Measurements from ENCODE around the gene TSPAN7. TPM values are rescaled to one million over a fixed set of nuclear protein-coding genes. Genes with fewer than 3 reads are reported as not detected.

Gene TSPAN7
- total and polyA plus RNA-seq, 7 donors, result 15.6 to 55.1 (median 21.0) TPM

DNA sequence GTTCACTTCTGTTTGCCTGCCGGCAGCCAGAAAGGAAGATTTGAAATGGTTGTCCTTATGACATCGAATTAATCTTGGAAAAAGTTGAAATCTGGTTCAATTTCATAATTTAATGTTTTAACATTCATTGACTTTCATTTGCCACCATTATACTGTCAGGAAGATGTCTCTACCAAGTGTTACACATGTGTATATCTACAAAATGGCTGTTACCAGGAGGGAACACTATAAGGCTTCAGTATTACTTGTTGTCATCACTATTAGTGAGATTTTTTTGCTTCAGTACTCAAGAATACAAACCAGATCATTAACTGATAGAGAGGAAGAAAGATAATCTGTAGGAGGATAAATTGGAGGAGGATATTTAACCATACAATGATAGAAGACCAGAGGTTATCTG is 71.2 kb downstream of the TSPAN7 start:
- no peak overlapping the region for H3K27ac ChIP-seq
- intact Hi-C loops (cut with DNase I), result no loop called here

DNA sequence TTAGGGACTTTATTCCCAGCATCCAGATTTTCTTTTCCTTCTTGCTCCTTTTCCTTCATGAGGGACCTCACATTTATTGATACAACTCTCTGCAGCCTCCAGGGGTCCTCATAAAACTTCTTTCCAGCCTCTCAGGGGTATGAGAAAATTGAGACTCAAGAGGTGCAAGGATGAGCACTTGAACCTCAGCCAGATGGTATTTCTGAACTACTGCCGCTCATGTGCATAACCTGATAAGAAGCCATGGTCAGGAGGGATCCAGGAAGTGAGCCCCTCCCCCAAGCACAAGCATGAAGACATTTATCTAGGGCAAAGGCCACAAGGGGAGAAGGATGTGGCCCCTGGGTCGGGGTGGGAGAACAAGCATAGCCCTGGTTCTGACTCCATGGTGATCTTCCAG is 73.3 kb downstream of the TSPAN7 start:
- 71 to 80% methylated on average over 2 of the region's 2 CpGs for WGBS, 2 donors
- no peaks in the 10 kb centered on the region for H3K4me1 ChIP-seq
- H3K36me3 ChIP-seq, result no peaks in the 10 kb centered on the region
- no peak for TF ChIP-seq POLR2A (IDR thresholded peaks at IDR 0.05)
- TF ChIP-seq, protein P1, sequence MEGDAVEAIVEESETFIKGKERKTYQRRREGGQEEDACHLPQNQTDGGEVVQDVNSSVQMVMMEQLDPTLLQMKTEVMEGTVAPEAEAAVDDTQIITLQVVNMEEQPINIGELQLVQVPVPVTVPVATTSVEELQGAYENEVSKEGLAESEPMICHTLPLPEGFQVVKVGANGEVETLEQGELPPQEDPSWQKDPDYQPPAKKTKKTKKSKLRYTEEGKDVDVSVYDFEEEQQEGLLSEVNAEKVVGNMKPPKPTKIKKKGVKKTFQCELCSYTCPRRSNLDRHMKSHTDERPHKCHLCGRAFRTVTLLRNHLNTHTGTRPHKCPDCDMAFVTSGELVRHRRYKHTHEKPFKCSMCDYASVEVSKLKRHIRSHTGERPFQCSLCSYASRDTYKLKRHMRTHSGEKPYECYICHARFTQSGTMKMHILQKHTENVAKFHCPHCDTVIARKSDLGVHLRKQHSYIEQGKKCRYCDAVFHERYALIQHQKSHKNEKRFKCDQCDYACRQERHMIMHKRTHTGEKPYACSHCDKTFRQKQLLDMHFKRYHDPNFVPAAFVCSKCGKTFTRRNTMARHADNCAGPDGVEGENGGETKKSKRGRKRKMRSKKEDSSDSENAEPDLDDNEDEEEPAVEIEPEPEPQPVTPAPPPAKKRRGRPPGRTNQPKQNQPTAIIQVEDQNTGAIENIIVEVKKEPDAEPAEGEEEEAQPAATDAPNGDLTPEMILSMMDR (IDR thresholded peaks at IDR 0.05), result no peak
- TF ChIP-seq POLR2AphosphoS5 (IDR thresholded peaks at IDR 0.05), result no peak
- TF ChIP-seq EP300 (IDR thresholded peaks at IDR 0.05), result no peak
- H3K27ac ChIP-seq, result no peak overlapping the region
- no peak for DNase-seq
- intact Hi-C loops (cut with DNase I), result no loop called here
- no peaks in the 10 kb centered on the region for H3K27me3 ChIP-seq
- no peak overlapping the region for H3K4me3 ChIP-seq
- H3K9me3 ChIP-seq, result no peaks in the 10 kb centered on the region

More for the DNA sequence above, 71.2 kb downstream of the TSPAN7 start:
- Histone ChIP-seq H3K4me3 (peak overlapping the region in 1 of 4 donors; percentile 2), H3K9me3 (no peaks in the 10 kb centered on the region), H3K4me1 (no peaks in the 10 kb centered on the region), H3K36me3 (no peaks in the 10 kb centered on the region), H3K27me3 (no peaks in the 10 kb centered on the region)
- TF ChIP-seq, protein P1 (IDR thresholded peaks at IDR 0.05), result no peak
- TF ChIP-seq POLR2AphosphoS5 (IDR thresholded peaks at IDR 0.05) (no peak), EP300 (IDR thresholded peaks at IDR 0.05) (no peak), POLR2A (IDR thresholded peaks at IDR 0.05) (no peak)
- no peak for DNase-seq
- 74 to 91% methylated on average over 2 of the region's 2 CpGs for WGBS, 2 donors

DNA sequence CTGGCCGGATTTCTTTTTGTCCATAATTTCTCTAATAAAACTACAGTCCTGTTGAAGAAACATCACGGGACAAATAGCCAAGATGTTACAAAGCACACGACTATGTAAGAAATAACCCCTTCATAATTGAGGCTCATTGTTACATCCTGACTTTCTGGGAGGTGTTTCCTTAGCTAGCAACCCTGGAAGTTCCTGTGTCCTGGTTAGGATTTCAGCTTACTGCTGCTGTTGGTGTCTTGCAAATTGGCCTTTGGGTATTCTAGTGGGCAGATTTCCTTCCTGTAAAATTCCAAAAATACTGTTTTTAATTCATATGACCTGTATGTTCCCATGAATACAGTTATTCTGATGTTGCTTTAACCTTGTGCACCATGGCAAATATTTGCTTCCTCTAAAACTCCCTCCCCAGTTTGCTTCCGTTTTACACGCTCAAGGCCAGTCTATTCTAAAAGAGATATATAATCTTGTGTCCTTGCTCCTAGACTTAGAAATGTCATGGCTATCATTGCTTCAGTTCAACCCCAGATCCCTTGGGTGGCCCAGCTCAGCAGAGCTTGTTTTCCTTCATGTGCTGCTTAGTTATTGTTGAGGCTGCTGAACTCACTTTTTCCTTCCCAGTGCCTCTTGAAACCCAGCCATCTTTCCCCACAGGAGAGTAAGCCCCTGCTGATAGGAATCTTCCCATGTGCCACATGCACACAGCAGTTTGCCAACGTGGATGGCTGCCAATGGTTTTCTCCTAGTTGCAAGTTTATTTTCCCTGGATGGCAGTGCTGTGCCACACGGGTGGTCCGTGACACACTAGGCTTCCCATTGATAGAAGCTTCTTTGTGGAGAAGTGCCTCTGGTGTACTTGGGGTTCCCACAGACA is 75.8 kb downstream of the TSPAN7 start:
- no peak for DNase-seq
- Histone ChIP-seq H3K4me3 (no peak overlapping the region), H3K27ac (no peak overlapping the region), H3K9me3 (no peaks in the 10 kb centered on the region), H3K4me1 (no peaks in the 10 kb centered on the region), H3K36me3 (no peaks in the 10 kb centered on the region), H3K27me3 (no peaks in the 10 kb centered on the region)
- intact Hi-C loops (cut with DNase I), result no loop called here
- TF ChIP-seq POLR2AphosphoS5 (IDR thresholded peaks at IDR 0.05), result no peak
- TF ChIP-seq, protein P1 (IDR thresholded peaks at IDR 0.05), result no peak
- TF ChIP-seq EP300 (IDR thresholded peaks at IDR 0.05), result no peak
- no peak for TF ChIP-seq POLR2A (IDR thresholded peaks at IDR 0.05)
- 70 to 81% methylated on average over 8 of the region's 8 CpGs for WGBS, 2 donors

DNA sequence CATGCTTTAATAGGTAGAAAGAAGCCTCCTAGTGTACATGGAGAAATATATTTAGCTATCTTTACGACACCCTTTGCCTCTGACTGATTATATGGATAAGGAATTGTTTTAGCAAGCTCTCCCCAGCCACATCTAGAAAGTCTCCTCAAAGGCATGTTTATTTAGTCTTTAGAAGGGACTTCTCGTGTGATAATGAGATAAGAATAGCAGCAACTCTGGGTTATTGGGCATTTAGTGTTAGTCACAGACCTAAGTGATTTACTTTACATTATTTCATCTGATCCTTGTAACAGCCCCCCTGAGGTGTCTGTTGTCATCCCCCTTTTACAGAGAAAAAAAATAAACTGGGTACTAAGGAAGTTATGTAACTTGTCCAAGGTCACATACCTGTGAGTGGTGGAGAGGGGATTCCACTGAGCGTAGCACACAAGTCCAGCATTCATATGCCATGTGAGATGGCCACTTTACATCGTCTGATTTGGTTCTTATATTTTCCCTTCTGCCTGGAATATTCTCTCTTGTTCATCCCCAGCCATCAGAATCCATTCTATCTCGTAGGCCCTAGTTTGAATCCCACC is 77.7 kb downstream of the TSPAN7 start:
- no peak for DNase-seq
- no peak for TF ChIP-seq POLR2AphosphoS5 (IDR thresholded peaks at IDR 0.05)
- TF ChIP-seq EP300 (IDR thresholded peaks at IDR 0.05), result no peak
- TF ChIP-seq, protein P1 (IDR thresholded peaks at IDR 0.05), result no peak
- TF ChIP-seq POLR2A (IDR thresholded peaks at IDR 0.05), result no peak
- intact Hi-C loops (cut with DNase I), result no loop called here
- no peak overlapping the region for H3K27ac ChIP-seq
- no peak overlapping the region for H3K4me3 ChIP-seq
- H3K9me3 ChIP-seq, result no peaks in the 10 kb centered on the region
- H3K27me3 ChIP-seq, result no peaks in the 10 kb centered on the region
- no peaks in the 10 kb centered on the region for H3K36me3 ChIP-seq
- 70 to 82% methylated on average over 5 of the region's 5 CpGs for WGBS, 2 donors
- no peaks in the 10 kb centered on the region for H3K4me1 ChIP-seq
